Fibroblast of villous mesenchyme (primary cell): ENCODE data around the gene MFAP2. TPM values are rescaled to one million over a fixed set of nuclear protein-coding genes. Genes with fewer than 3 reads are reported as not detected.
"Not testable (repeated sequence)": the region's sequence is repeated elsewhere in the genome, so short reads cannot be mapped to it uniquely, and the experiment has no call there.

Experiments used
- DNase-seq: peaks from one replicate; pipeline ENCODE4 v3.0.0-alpha.2; 2010; ENCODE audit warnings: low read depth
- H3K4me3 ChIP-seq: 2 replicates; pipeline ENCODE4 v1.5.1; 2011; ENCODE audit warnings: low read depth, mild to moderate bottlenecking, low read length
- total RNA-seq: library from RNA; depleted of rRNA; stranded (reverse); fragments of >200 nt; gene quantifications from 2 replicates; pipeline ENCODE4 v1.2.3, GENCODE V29; 2012
- TF ChIP-seq, protein P1 (sequence below): IDR thresholded peaks from 2 replicates; pipeline ENCODE4 v1.5.1; 2012; ENCODE audit warnings: low read depth, mild to moderate bottlenecking, low read length; ENCODE audit not compliant: insufficient read depth

Gene MFAP2
- total RNA-seq, 1 donor: 33.2 TPM

DNA sequence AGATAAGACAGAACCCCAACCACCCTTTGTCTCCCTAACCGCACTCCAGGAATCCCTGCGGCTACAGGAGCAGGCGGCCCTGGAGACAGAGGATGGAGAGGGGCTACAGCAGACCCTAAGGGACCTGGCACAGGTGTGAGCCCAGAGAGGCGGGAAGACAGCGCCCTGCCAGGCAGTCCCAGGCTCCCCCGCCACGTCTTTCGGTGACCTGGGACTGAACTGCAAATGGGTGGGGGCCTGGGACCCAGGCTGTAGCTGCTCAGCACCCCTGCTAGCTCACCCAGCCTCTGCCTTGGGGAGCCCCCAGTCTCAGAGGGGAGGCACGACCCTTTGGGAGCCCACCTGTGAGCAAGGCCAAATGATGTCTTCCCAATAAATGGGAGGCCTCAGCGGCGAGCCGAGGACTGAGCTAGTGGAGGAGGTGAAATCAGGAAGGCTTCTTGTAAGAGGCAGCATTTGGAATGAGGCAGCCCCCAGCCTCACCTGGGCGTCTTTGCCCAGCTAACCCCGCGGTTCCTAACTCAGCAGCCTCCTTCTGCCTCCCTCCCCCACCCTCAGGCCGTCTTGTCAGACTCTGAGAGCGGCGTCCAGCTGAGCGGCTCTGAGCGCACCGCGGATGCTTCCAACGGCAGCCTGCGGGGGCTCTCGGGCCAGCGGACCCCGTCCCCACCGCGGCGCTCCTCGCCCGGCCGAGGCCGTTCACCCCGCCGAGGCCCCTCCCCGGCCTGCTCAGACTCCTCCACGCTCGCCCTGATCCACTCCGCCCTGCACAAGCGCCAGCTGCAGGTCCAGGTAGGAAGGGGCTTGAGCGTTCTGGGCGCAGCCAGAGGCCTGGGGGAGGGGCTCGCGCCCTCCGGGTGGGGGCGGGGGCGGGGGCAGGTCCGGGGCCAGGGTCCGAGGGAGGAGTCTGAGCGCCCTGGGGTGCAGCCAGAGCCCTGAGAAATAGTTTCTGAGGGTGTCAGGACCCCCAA is 41.8 kb downstream of the MFAP2 start:
- H3K4me3 ChIP-seq: peak overlapping the region; percentile 35
- no peak for DNase-seq
- TF ChIP-seq, protein P1, sequence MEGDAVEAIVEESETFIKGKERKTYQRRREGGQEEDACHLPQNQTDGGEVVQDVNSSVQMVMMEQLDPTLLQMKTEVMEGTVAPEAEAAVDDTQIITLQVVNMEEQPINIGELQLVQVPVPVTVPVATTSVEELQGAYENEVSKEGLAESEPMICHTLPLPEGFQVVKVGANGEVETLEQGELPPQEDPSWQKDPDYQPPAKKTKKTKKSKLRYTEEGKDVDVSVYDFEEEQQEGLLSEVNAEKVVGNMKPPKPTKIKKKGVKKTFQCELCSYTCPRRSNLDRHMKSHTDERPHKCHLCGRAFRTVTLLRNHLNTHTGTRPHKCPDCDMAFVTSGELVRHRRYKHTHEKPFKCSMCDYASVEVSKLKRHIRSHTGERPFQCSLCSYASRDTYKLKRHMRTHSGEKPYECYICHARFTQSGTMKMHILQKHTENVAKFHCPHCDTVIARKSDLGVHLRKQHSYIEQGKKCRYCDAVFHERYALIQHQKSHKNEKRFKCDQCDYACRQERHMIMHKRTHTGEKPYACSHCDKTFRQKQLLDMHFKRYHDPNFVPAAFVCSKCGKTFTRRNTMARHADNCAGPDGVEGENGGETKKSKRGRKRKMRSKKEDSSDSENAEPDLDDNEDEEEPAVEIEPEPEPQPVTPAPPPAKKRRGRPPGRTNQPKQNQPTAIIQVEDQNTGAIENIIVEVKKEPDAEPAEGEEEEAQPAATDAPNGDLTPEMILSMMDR: no peak

DNA sequence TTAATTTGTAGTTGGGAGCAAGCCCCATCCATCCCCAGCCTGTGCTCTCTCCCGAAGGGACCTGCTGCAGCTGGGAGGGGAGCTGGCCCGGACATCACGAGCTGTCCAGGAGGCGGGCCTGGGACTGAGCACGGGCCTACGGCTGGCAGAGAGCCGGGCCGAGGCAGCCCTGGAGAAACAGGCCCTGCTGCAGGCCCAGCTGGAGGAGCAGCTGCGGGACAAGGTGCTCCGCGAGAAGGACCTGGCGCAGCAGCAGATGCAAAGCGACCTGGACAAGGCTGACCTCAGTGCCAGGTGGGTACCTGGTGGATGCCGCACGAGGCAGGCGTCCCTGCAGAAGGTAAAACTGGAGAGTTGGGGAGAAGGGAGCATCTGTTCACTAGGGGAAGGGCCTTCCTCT is 43.8 kb downstream of the MFAP2 start:
- DNase-seq, H3K4me3 ChIP-seq: not testable (repeated sequence)

DNA sequence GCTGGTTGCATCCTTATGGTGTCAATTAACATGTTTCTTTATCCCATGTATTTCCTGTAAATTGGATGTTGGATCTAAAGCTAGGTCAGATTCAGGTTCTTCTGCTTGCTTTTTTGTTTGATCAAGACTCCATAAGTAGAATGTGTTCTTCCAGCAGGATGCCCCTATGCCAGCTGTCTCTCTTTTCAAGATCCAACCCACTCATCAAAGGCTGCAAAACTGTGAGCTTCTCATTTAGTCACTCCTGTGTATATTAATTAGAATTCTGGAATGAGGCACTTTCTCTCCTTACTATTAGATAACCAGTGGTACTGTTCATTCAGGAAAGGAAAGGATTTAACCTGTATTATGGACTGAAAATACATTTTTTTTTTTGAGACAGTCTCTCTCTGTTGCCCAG is 46.5 kb downstream of the MFAP2 start:
- DNase-seq, H3K4me3 ChIP-seq: not testable (repeated sequence)

DNA sequence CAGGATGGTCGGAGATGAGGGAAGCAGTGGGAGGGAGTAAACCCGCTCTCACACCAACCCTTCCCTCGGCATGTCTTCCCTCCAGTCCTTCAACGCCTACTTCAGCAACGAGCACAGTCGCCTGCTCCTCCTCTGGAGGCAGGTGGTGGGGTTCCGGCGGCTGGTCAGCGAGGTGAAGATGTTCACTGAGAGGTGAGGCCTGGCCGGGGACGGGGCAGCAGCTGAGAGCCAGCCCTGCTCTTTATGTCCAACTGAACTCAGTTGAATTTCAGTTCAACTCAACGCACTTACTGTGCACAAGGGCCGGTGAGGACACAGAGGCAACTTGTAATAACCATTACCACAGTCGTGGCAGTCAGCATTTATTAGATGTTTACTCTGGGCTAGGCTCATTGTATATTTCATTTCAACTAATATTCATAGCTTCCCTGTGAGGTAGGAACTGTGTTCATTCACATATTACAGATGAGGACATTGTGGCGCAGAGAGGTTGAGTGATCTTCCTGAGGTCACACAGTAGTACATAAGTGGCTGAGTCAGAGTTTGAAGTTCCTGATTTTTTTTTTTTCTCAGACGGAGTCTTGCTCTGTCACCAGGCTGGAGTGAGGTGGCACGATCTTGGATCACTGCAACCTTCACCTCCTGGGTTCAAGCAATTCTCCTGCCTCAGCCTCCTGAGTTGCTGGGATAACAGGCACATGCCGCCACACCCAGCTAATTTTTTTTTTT is 49.0 kb downstream of the MFAP2 start:
- H3K4me3 ChIP-seq, DNase-seq: not testable (repeated sequence)

DNA sequence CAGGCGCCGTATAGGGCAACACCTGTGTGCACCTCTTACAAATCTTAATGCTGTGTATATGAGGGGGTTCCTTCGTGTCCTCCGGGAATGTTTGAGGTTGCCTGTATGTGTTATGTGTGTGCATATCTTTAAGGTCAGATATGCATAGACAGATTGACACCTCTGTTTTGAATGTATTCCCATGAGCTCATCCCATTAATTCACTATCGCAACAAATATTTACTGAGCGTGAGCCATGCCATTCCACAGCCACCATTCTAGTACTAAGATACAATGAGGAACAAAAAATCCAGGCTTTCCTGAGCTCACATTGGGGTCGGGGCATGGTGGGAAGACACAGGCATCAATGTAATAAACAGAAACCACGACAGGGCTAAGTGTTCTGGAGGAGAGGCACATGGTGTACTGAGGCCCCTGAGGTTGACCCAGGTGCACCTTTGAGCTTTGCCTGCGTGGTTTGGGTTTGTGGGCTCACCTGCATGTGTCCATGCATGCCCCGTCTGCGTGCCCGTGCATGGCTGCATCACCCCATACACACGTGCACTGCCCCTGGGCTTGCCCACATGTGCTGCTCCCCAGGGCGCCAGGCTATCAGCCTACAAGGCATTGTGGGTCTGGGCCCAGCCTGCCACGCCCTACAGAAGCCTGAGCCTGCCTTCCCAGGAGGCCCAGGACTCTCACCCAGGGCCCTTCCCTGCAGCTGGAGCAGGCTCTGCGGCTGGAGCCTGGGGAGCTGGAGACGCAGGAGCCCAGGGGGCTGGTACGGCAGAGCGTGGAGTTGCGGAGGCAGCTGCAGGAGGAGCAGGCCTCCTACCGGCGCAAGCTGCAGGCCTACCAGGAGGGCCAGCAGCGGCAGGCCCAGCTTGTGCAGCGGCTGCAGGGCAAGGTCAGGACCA is 51.0 kb downstream of the MFAP2 start:
- not testable (repeated sequence) for H3K4me3 ChIP-seq, DNase-seq

DNA sequence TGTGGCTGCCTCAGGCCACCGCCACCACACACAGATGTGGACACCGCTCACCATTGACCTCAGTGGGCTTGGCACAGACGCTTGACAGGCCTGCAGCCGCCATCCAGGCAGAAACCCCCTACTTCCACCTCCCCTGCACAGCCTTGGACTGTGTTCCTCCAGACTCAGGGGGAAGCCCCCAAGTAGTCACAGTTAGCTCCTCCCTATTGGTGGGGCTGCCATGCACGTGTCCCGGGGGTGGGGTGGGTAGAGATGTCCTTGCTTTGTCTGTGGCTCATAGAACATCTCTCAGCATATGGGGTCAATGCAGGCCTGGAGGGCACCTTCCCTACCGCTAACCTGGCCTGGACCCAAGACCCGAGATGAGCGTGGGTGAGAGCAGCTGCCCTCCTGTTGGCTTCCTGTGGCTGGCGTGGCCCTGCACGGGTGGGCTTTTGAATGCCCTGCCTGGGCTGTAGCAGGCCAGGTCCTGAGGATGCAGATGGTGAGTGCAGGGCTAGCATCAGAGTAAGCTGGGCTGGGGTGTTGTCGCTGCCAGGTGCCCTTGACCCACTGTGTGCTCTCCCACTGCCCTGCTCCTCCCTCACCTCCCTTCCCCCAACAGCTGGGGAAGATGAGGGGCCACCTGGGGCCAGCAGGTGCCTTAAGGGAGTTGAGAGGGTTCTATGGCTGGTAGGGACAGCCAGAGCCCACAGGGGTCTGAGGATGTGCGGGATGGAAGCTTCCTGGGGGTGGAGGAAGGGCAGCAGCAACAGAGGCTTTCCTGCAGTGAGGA is 52.5 kb downstream of the MFAP2 start:
- DNase-seq: no peak
- TF ChIP-seq, protein P1: no peak
- no peak overlapping the region for H3K4me3 ChIP-seq

DNA sequence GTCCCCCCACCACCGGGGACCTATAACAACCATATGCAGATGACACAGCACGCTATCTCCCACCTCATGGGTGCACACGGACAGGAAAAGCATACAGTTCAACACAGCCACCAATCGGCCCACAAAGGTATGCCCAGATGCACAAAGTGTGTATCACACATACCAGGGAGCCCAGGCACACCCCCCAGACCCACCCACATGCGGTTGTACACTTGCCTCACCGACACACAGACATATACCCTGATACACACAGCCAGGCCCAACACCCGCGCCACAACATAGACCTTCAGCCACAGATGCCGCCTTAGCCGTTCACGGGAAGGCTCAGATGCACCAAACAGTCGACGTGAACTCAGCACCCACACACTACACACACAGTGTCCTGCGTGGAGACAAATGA is 53.2 kb downstream of the MFAP2 start:
- H3K4me3 ChIP-seq: no peak overlapping the region
- TF ChIP-seq, protein P1: no peak
- no peak for DNase-seq

DNA sequence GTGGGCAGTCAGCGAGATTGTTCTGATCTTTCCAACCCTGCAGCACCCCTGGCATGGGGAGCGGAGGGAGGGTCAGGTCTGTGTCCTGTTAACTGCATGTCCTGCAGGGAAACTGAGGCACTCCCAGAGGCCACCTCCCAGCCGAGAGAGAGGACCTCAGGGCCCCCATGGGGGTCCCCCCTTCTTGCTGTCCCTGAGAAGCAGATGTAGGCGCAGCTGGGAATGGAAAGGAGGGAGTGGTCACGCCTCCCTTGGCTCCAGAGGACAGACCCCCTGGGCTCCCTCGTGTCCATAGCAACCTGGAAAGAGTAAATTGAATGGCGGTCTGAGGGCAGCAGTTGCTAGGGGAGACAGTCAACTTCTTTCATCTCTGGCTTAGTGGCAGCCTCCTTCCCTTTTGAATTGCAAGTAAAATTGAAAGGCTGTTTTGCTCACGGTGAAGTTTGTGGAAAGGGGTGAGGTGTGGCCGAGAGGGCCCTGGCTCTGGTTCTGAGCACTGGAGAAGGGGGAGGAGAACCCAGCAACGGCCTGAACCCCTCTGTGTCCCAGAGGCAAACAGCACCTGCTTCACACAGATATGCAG is 53.8 kb downstream of the MFAP2 start:
- TF ChIP-seq, protein P1: no peak
- no peak for DNase-seq
- H3K4me3 ChIP-seq: no peak overlapping the region
